ENCODE measurements around the gene PIEZO1.
"Not testable (repeated sequence)": the region's sequence is repeated elsewhere in the genome, so short reads cannot be mapped to it uniquely, and the experiment has no call there.

PIEZO1 gene

GRCh38 chr16:88805887-88806393 lies 20.9 kb upstream of the PIEZO1 start:
- in situ Hi-C loops (cut with MboI; ENCODE audit: low sequenced_read_pairs): no loop called here

- in situ Hi-C loops (cut with MboI; ENCODE audit: low sequenced_read_pairs): no loop called here
These were observed 20.3 kb upstream of the PIEZO1 start for GRCh38 chr16:88805340-88805715.

- in situ Hi-C loops (cut with MboI; ENCODE audit: low sequenced_read_pairs): no loop called here
These were observed 19.7 kb upstream of the PIEZO1 start for GRCh38 chr16:88804552-88805339.

GRCh38 chr16:88804173-88804551 lies 19.1 kb upstream of the PIEZO1 start:
- in situ Hi-C loops (cut with MboI; ENCODE audit: low sequenced_read_pairs): no loop called here

- in situ Hi-C loops (cut with MboI; ENCODE audit: low sequenced_read_pairs): no loop called here
These were observed 18.4 kb upstream of the PIEZO1 start, which contains the start of gene CDT1 for GRCh38 chr16:88803264-88803987. Gene CDT1, plus strand, starts transcription at chr16:88803789. Its CDS starts 43 bp downstream, at chr16:88803832.

- in situ Hi-C loops (cut with MboI; ENCODE audit: low sequenced_read_pairs): no loop called here
These were observed 15.2 kb upstream of the PIEZO1 start for GRCh38 chr16:88800277-88800592.

GRCh38 chr16:88799569-88800276 lies 14.7 kb upstream of the PIEZO1 start:
- in situ Hi-C loops (cut with MboI; ENCODE audit: low sequenced_read_pairs): no loop called here

GRCh38 chr16:88798772-88799455 lies 13.9 kb upstream of the PIEZO1 start:
- in situ Hi-C loops (cut with MboI; ENCODE audit: low sequenced_read_pairs): no loop called here

GRCh38 chr16:88798073-88798472 lies 13.1 kb upstream of the PIEZO1 start:
- in situ Hi-C loops (cut with MboI; ENCODE audit: low sequenced_read_pairs): no loop called here

GRCh38 chr16:88796278-88796677 lies 11.3 kb upstream of the PIEZO1 start:
- in situ Hi-C loops (cut with MboI; ENCODE audit: low sequenced_read_pairs): no loop called here

GRCh38 chr16:88793251-88793954 lies 8.4 kb upstream of the PIEZO1 start:
- in situ Hi-C loops (cut with MboI; ENCODE audit: low sequenced_read_pairs): no loop called here

- in situ Hi-C loops (cut with MboI; ENCODE audit: low sequenced_read_pairs): no loop called here
These were observed 7.7 kb upstream of the PIEZO1 start for GRCh38 chr16:88792668-88793250.

GRCh38 chr16:88792078-88792550 lies 7.1 kb upstream of the PIEZO1 start:
- in situ Hi-C loops (cut with MboI; ENCODE audit: low sequenced_read_pairs): no loop called here

- in situ Hi-C loops (cut with MboI; ENCODE audit: low sequenced_read_pairs): no loop called here
These were observed 5.5 kb upstream of the PIEZO1 start for GRCh38 chr16:88790312-88791211.

GRCh38 chr16:88789594-88789993 lies 4.6 kb upstream of the PIEZO1 start:
- in situ Hi-C loops (cut with MboI; ENCODE audit: low sequenced_read_pairs): no loop called here

- in situ Hi-C loops (cut with MboI; ENCODE audit: low sequenced_read_pairs): not testable (repeated sequence)
These were observed 3.7 kb upstream of the PIEZO1 start for GRCh38 chr16:88788749-88789148.

- in situ Hi-C loops (cut with MboI; ENCODE audit: low sequenced_read_pairs): no loop called here
These were observed 2.7 kb upstream of the PIEZO1 start for GRCh38 chr16:88787579-88788314.

- in situ Hi-C loops (cut with MboI; ENCODE audit: low sequenced_read_pairs): no loop called here
These were observed 239 bp downstream of the PIEZO1 start for GRCh38 chr16:88784856-88785105.

Data from HL-60/S4 treated with retinoic acid at 250 ng/mL for 4 days and 3 days (cell line).